ENCODE data around the gene AGPAT4. TPM values are rescaled to one million over a fixed set of nuclear protein-coding genes. Genes with fewer than 3 reads are reported as not detected.

The AGPAT4 gene
- total RNA-seq, 2 donors from 2014 or later = 3.6 to 9.2 TPM

DNA sequence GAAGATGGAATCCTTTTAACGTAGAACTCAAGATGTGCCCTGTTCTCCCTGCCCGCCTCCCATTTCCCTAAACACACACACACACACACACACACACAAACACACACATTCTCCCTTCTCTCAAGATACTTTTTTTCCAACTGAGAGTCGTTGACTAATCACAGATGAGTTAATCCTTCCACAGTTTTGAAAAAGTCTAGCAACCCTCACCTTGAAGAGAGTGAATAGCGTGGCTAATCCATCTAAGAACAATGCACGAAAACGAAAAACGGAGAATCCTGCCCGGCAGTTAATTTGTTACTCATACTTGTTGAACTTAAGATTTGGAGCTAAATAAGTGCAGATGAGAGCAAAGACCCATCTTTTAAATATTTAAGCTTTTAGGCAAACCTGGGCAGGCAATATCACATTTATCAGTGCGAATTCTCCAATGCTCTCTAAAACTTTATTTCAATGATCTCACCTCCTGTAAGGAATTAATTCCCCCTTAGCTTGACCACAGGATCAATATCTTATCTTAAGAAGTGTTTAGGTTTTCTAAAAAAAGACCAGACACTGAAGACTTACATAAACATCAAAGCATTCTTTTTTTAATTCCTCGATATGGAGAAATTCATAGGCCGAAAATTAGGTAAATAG is 1.1 kb downstream of the AGPAT4 start:
- H3K9ac ChIP-seq (ENCODE audit: low read depth in 2 of 2, low read length in 2 of 2) = no peak overlapping the region
- H3K27me3 ChIP-seq = no peaks in the 10 kb centered on the region
- intact Hi-C loops (cut with DNase I) = loop anchor here (10.0 kb wide), 1 partner anchor 278 kb away; the partner anchor contains the start of gene MAP3K4
- no peak for DNase-seq
- no peak overlapping the region for H3K27ac ChIP-seq
- TF ChIP-seq, protein P1, sequence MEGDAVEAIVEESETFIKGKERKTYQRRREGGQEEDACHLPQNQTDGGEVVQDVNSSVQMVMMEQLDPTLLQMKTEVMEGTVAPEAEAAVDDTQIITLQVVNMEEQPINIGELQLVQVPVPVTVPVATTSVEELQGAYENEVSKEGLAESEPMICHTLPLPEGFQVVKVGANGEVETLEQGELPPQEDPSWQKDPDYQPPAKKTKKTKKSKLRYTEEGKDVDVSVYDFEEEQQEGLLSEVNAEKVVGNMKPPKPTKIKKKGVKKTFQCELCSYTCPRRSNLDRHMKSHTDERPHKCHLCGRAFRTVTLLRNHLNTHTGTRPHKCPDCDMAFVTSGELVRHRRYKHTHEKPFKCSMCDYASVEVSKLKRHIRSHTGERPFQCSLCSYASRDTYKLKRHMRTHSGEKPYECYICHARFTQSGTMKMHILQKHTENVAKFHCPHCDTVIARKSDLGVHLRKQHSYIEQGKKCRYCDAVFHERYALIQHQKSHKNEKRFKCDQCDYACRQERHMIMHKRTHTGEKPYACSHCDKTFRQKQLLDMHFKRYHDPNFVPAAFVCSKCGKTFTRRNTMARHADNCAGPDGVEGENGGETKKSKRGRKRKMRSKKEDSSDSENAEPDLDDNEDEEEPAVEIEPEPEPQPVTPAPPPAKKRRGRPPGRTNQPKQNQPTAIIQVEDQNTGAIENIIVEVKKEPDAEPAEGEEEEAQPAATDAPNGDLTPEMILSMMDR (IDR thresholded peaks at IDR 0.05) = no peak
- H3K4me3 ChIP-seq = peak overlapping the region; percentile 45
- no peaks in the 10 kb centered on the region for H3K4me1 ChIP-seq
- H3K36me3 ChIP-seq = no peaks in the 10 kb centered on the region
- no peaks in the 10 kb centered on the region for H3K9me3 ChIP-seq

DNA sequence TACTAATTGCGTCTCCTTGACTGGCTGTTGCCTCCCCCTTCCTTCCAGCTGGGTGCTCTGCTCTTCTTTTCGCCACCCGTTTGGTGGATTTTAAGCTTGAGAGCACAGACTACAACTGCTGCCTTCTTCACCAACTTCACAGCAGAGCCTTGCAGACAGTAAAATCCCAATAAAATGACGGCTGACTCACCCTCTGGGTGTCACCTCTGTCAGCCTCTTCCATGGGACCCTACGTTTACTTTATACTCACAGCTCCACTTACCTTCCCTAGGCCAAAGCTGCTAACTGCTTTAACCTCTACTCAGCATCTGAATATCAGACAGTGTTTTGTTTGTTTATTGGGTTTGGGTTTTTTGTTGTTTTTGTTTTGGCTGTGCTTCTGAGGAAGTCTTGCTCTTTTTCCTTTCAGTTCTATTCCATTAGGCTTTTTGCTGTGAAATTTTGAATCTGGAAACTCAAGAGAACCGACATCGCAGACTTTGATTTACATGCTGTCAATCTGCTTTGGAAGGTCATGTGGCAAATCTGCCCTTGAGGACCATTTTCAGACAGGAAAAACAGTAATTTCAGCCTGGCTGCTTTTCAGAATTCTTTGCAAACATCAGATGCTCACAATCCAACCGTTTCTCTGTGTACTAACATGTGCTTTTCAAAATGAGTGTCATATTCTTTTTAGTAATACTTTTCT is 2.4 kb downstream of the AGPAT4 start:
- no peaks in the 10 kb centered on the region for H3K9me3 ChIP-seq
- DNase-seq = peak; percentile 53
- TF ChIP-seq, protein P1 (IDR thresholded peaks at IDR 0.05) = no peak
- no peak overlapping the region for H3K27ac ChIP-seq
- H3K4me1 ChIP-seq = no peaks in the 10 kb centered on the region
- no peaks in the 10 kb centered on the region for H3K36me3 ChIP-seq
- H3K4me3 ChIP-seq = no peak overlapping the region
- intact Hi-C loops (cut with DNase I) = loop anchor here (10.0 kb wide), 1 partner anchor 277 kb away; the partner anchor contains the start of gene MAP3K4
- H3K9ac ChIP-seq (ENCODE audit: low read depth in 2 of 2, low read length in 2 of 2) = no peak overlapping the region
- H3K27me3 ChIP-seq = no peaks in the 10 kb centered on the region

- Histone ChIP-seq H3K4me3 (no peak overlapping the region), H3K27ac (no peak overlapping the region), H3K4me1 (no peaks in the 10 kb centered on the region), H3K9ac (ENCODE audit: low read depth in 2 of 2, low read length in 2 of 2) (no peak overlapping the region), H3K27me3 (no peaks in the 10 kb centered on the region), H3K9me3 (no peaks in the 10 kb centered on the region), H3K36me3 (no peaks in the 10 kb centered on the region)
- intact Hi-C loops (cut with DNase I) = loop anchor here (10.0 kb wide), 1 partner anchor 275 kb away; the partner anchor contains the start of gene MAP3K4
- DNase-seq = no peak
- TF ChIP-seq, protein P1 (IDR thresholded peaks at IDR 0.05) = no peak
Measured at GRCh38 chr6:161270116-161270515, 3.7 kb downstream of the AGPAT4 start.

GRCh38 chr6:161269310-161269709 is 4.6 kb downstream of the AGPAT4 start:
- H3K4me1 ChIP-seq = no peaks in the 10 kb centered on the region
- H3K9me3 ChIP-seq = no peaks in the 10 kb centered on the region
- intact Hi-C loops (cut with DNase I) = no loop called here
- TF ChIP-seq, protein P1 (IDR thresholded peaks at IDR 0.05) = no peak
- H3K9ac ChIP-seq (ENCODE audit: low read depth in 2 of 2, low read length in 2 of 2) = no peak overlapping the region
- no peak for DNase-seq
- H3K36me3 ChIP-seq = no peaks in the 10 kb centered on the region
- H3K27ac ChIP-seq = no peak overlapping the region
- H3K4me3 ChIP-seq = no peak overlapping the region
- H3K27me3 ChIP-seq = no peaks in the 10 kb centered on the region

DNA sequence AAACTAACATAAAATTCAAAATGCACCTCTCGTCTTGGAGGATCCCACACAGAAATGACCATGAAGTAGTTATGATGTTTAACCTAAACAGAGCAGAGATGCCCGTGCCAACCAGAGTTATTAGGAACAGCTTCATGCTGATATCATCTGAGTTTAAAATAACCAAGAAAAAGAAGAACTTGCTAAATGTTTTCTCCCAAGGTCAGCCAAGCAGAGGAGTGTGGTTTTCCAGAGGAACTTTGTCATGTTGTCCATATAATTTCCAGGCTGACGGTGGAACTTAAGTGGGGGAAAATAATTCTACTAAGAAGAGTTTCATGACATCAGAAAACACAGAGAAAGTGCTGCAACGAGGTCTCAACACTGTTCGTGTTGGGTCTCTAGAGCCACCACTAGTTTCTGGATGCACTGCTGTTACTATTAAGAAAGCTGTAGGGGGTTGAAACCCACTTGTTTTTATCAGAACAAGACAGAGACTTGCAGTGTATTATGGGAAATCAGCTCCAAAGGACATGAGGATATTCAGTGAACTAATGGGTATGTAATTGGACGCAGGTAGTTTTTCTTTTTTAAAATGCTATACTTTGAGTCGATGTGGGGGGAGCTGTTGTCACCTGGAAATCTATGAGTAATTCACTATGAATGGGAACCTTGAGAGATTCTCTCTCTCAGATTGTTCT is 5.2 kb downstream of the AGPAT4 start:
- no peak overlapping the region for H3K9ac ChIP-seq (ENCODE audit: low read depth in 2 of 2, low read length in 2 of 2)
- H3K27ac ChIP-seq = no peak overlapping the region
- intact Hi-C loops (cut with DNase I) = no loop called here
- no peak for DNase-seq
- H3K27me3 ChIP-seq = no peaks in the 10 kb centered on the region
- no peaks in the 10 kb centered on the region for H3K4me1 ChIP-seq
- TF ChIP-seq, protein P1 (IDR thresholded peaks at IDR 0.05) = no peak
- no peaks in the 10 kb centered on the region for H3K9me3 ChIP-seq
- no peaks in the 10 kb centered on the region for H3K36me3 ChIP-seq
- no peak overlapping the region for H3K4me3 ChIP-seq
